Liver (tissue), 9 donors: ENCODE measurements around the gene ADGRB2. TPM values are rescaled to one million over a fixed set of nuclear protein-coding genes. Genes with fewer than 3 reads are reported as not detected.

Experiments
- DNase-seq: peaks from one replicate; pipeline ENCODE4 v3.0.0-alpha.2; 2017; ENCODE audit warnings: low spot score
- H3K27ac ChIP-seq, 2 donors: one replicate each; pipeline ENCODE4 v1.7.0; 2013; ENCODE audit warnings: inconsistent platforms in 2 of 2, low read length in 2 of 2, control low read depth in 1 of 2, low read depth in 1 of 2, mild to moderate bottlenecking in 1 of 2
- H3K27me3 ChIP-seq, 4 donors: one replicate each; pipeline versions ENCODE4 v1.6.1 to v1.7.0; 2013; ENCODE audit warnings: low read length in 3 of 4, inconsistent platforms in 1 of 4, mild to moderate bottlenecking in 1 of 4, moderate library complexity in 1 of 4; ENCODE audit not compliant: control insufficient read depth in 4 of 4, insufficient read depth in 4 of 4
- H3K36me3 ChIP-seq, 4 donors: one replicate each; pipeline versions ENCODE4 v1.6.1 to v1.7.0; 2013; ENCODE audit warnings: low read length in 3 of 4, mild to moderate bottlenecking in 3 of 4, low read depth in 1 of 4, moderate library complexity in 1 of 4; ENCODE audit not compliant: control insufficient read depth in 4 of 4, insufficient read depth in 3 of 4
- H3K4me1 ChIP-seq, 4 donors: one replicate each; pipeline versions ENCODE4 v1.6.1 to v1.7.0; 2013; ENCODE audit warnings: low read length in 3 of 4, mild to moderate bottlenecking in 3 of 4, moderate library complexity in 1 of 4; ENCODE audit not compliant: control insufficient read depth in 4 of 4, insufficient read depth in 4 of 4
- H3K4me3 ChIP-seq, 3 donors: one replicate each; pipeline versions ENCODE4 v1.6.1 to v1.7.0; 2013; ENCODE audit warnings: low read length in 3 of 3, control low read depth in 1 of 3, low read depth in 1 of 3, mild to moderate bottlenecking in 1 of 3
- H3K9ac ChIP-seq, 2 donors: one replicate each; pipeline ENCODE4 v1.7.0; 2013; ENCODE audit warnings: low read length in 2 of 2, mild to moderate bottlenecking in 2 of 2, moderate library complexity in 2 of 2, control low read depth in 1 of 2, low read depth in 1 of 2
- H3K9me3 ChIP-seq, 4 donors: one replicate each; pipeline versions ENCODE4 v1.6.1 to v1.7.0; 2013; ENCODE audit warnings: low read length in 3 of 4; ENCODE audit not compliant: control insufficient read depth in 4 of 4
- ATF3 ChIP-seq: IDR thresholded peaks from 2 replicates; pipeline ENCODE4 v1.6.1; 2016; ENCODE audit warnings: antibody characterized with exemption
- CTCF ChIP-seq: fragments of 150-350 bp; IDR thresholded peaks from 2 replicates; pipeline ENCODE4 v1.5.1; 2017; ENCODE audit warnings: improper control_type of control experiment, low read depth, low read length; ENCODE audit not compliant: missing input control
- EGR1 ChIP-seq, 2 donors: IDR thresholded peaks; 2 replicates each; pipeline ENCODE4 v1.6.1; 2016 to 2018; ENCODE audit warnings: antibody characterized with exemption in 2 of 2, low read depth in 2 of 2
- FOXA1 ChIP-seq: IDR thresholded peaks from 2 replicates; pipeline ENCODE4 v1.6.1; 2016; ENCODE audit warnings: antibody characterized with exemption
- HNF4A ChIP-seq, 2 donors: conservative IDR thresholded peaks; 2 replicates each; pipeline ENCODE4 v1.6.1; 2016; ENCODE audit warnings: antibody characterized with exemption in 2 of 2, mild to moderate bottlenecking in 2 of 2
- HNF4G ChIP-seq: IDR thresholded peaks from 2 replicates; pipeline ENCODE4 v1.6.1; 2016; ENCODE audit warnings: antibody characterized with exemption
- JUND ChIP-seq, 2 donors: IDR thresholded peaks; 2 replicates each; pipeline ENCODE4 v1.6.1; 2016; ENCODE audit warnings: antibody characterized with exemption in 2 of 2
- MAX ChIP-seq: IDR thresholded peaks from 2 replicates; pipeline ENCODE4 v1.6.1; 2016; ENCODE audit warnings: antibody characterized with exemption
- RAD21 ChIP-seq, 2 donors: IDR thresholded peaks; 2 replicates each; pipeline ENCODE4 v1.6.1; 2016; ENCODE audit warnings: antibody characterized with exemption in 2 of 2, mild to moderate bottlenecking in 2 of 2
- REST ChIP-seq: IDR thresholded peaks from 2 replicates; pipeline ENCODE4 v1.6.1; 2016; ENCODE audit warnings: antibody characterized with exemption, mild to moderate bottlenecking
- RXRA ChIP-seq, 2 donors: IDR thresholded peaks; 2 replicates each; pipeline ENCODE4 v1.6.1; 2017 to 2018; ENCODE audit warnings: antibody characterized with exemption in 2 of 2, mild to moderate bottlenecking in 1 of 2
- SP1 ChIP-seq: IDR thresholded peaks from 2 replicates; pipeline ENCODE4 v1.6.1; 2018; ENCODE audit warnings: antibody characterized with exemption, mild to moderate bottlenecking
- TAF1 ChIP-seq: conservative IDR thresholded peaks from 2 replicates; pipeline ENCODE4 v1.6.1; 2016; ENCODE audit warnings: antibody characterized with exemption, mild to moderate bottlenecking
- YY1 ChIP-seq: IDR thresholded peaks from 2 replicates; pipeline ENCODE4 v1.6.1; 2016; ENCODE audit warnings: antibody characterized with exemption, mild to moderate bottlenecking
- ZBTB33 ChIP-seq: IDR thresholded peaks from 2 replicates; pipeline ENCODE4 v1.6.1; 2016; ENCODE audit warnings: antibody characterized with exemption
- WGBS: extraction: QIAGEN DNeasy Blood & Tissue Kit; methylation state at CpG from one replicate; pipeline ENCODE4 v1.1.7; 2013; 5-methylcytosine and 5-hydroxymethylcytosine counted together
- polyA plus RNA-seq, 2 donors: library from polyadenylated mRNA; stranded (reverse) in 1 of 2; unstranded in 1 of 2; fragments of 200-250 nt in 1 of 2; fragments of >200 nt in 1 of 2; fragmentation: Nextera tagmentation in 1 of 2; extraction: Ambion mirVana in 1 of 2; gene quantifications; one replicate each; pipeline versions ENCODE4 v1.2.1 to v1.2.3, GENCODE V29; 2013 to 2015
- total RNA-seq, 2 donors: library from RNA; depleted of rRNA; stranded (reverse); fragments of >200 nt; gene quantifications; one replicate each; pipeline ENCODE4 v1.2.3, GENCODE V29; 2014
- donor health status: healthy.
- donor health status: healthy.
- donor health status: healthy.
- donor health status: healthy.
- donor health status: healthy.

The ADGRB2 gene
- total and polyA plus RNA-seq, 4 donors = under 0.01 to 0.05 (median 0.05) TPM; not detected in 1

- no peaks in the 10 kb centered on the region for H3K9me3 ChIP-seq
- no peaks in the 10 kb centered on the region for H3K36me3 ChIP-seq
- TF ChIP-seq REST (no peak), RAD21 (IDR thresholded peaks at IDR 0.05) (no peak), FOXA1 (no peak), SP1 (no peak), YY1 (no peak), RXRA (IDR thresholded peaks at IDR 0.05) (no peak), EGR1 (IDR thresholded peaks at IDR 0.05; ENCODE audit: low read depth in 2 of 2) (no peak), JUND (IDR thresholded peaks at IDR 0.05) (no peak), HNF4A (conservative IDR thresholded peaks at IDR 0.05) (no peak), ZBTB33 (no peak), ATF3 (no peak), HNF4G (no peak), TAF1 (no peak), CTCF (no peak), MAX (no peak)
- peaks cover 2 to 8% (median 4%) of the 10 kb centered on the region in 4 donors for H3K4me1 ChIP-seq
- no peak overlapping the region for H3K9ac ChIP-seq
- H3K27me3 ChIP-seq = no peaks in the 10 kb centered on the region
- H3K27ac ChIP-seq = no peak overlapping the region
- WGBS = 91% methylated on average over 4 of the region's 4 CpGs
- no peak for DNase-seq
- H3K4me3 ChIP-seq = no peak overlapping the region
Observed at GRCh38 chr1:31696242-31696641, 67.9 kb downstream of the ADGRB2 start.

GRCh38 chr1:31695327-31695726 is 68.8 kb downstream of the ADGRB2 start:
- H3K4me3 ChIP-seq = no peak overlapping the region
- no peaks in the 10 kb centered on the region for H3K9me3 ChIP-seq
- H3K9ac ChIP-seq = no peak overlapping the region
- H3K4me1 ChIP-seq = peaks cover 0 to 2% (median 0%) of the 10 kb centered on the region in 4 donors
- no peaks in the 10 kb centered on the region for H3K36me3 ChIP-seq
- 87% methylated on average over 5 of the region's 5 CpGs for WGBS
- no peak for TF ChIP-seq ZBTB33
- DNase-seq = no peak
- H3K27me3 ChIP-seq = no peaks in the 10 kb centered on the region
- H3K27ac ChIP-seq = no peak overlapping the region
